Cerebellar nuclear complex (tissue), 1 donor: ENCODE measurements around the gene RBM33.

Experiments
- DNase-seq, 2 experiments: peaks; one replicate each; lab custom pipeline; 2025; lab: John Stamatoyannopoulos, UW

Gene RBM33

GRCh38 chr7:155747209-155747608, 102.7 kb downstream of the RBM33 start:
- no peak for DNase-seq

- peak; percentile 11 to 29 for DNase-seq
Measured at GRCh38 chr7:155749578-155749977, 105.1 kb downstream of the RBM33 start.

GRCh38 chr7:155750255-155751125, 106.0 kb downstream of the RBM33 start:
- peak in 1 of 2 experiments; percentile 20 for DNase-seq

GRCh38 chr7:155751409-155751808, 106.9 kb downstream of the RBM33 start:
- no peak for DNase-seq

GRCh38 chr7:155752756-155753445, 108.4 kb downstream of the RBM33 start:
- no peak for DNase-seq

- DNase-seq, result peak in 1 of 2 experiments; percentile 29
Measured at GRCh38 chr7:155753446-155753965, 109.0 kb downstream of the RBM33 start.

- DNase-seq, result no peak
Measured at GRCh38 chr7:155754165-155754564, 109.7 kb downstream of the RBM33 start.

- DNase-seq, result no peak
Measured at GRCh38 chr7:155755026-155755425, 110.6 kb downstream of the RBM33 start.

GRCh38 chr7:155756322-155756721, 111.9 kb downstream of the RBM33 start:
- no peak for DNase-seq

- DNase-seq, result no peak
Measured at GRCh38 chr7:155758348-155758747, 113.9 kb downstream of the RBM33 start.

- DNase-seq, result no peak
Measured at GRCh38 chr7:155759740-155760430, 115.4 kb downstream of the RBM33 start.

- no peak for DNase-seq
Measured at GRCh38 chr7:155761162-155761561, 116.7 kb downstream of the RBM33 start.

- DNase-seq, result no peak
Measured at GRCh38 chr7:155762036-155762435, 117.6 kb downstream of the RBM33 start.

GRCh38 chr7:155762655-155763054, 118.2 kb downstream of the RBM33 start:
- DNase-seq, result no peak

- no peak for DNase-seq
Measured at GRCh38 chr7:155763122-155763521, 118.7 kb downstream of the RBM33 start.

- DNase-seq, result no peak
Measured at GRCh38 chr7:155763691-155764437, 119.4 kb downstream of the RBM33 start.

- DNase-seq, result no peak
Measured at GRCh38 chr7:155764438-155764793, 120.0 kb downstream of the RBM33 start.

GRCh38 chr7:155765458-155765857, 121.0 kb downstream of the RBM33 start:
- no peak for DNase-seq

GRCh38 chr7:155766386-155766785, 121.9 kb downstream of the RBM33 start:
- no peak for DNase-seq

- DNase-seq, result no peak
Measured at GRCh38 chr7:155766966-155767916, 122.8 kb downstream of the RBM33 start.

GRCh38 chr7:155769701-155770100, 125.2 kb downstream of the RBM33 start:
- no peak for DNase-seq
